GM12801 (cell line): Measurements from ENCODE around the gene SMC1B.

Source experiments
- CTCF ChIP-seq: IDR thresholded peaks from one replicate; pipeline ENCODE4 v1.5.1; 2011; ENCODE audit warnings: control low read depth; ENCODE audit not compliant: insufficient read length; ENCODE audit errors: extremely low read depth

Gene SMC1B

GRCh38 chr22:45343143-45343542 is 70.3 kb downstream of the SMC1B start:
- no peak for TF ChIP-seq CTCF

- no peak for TF ChIP-seq CTCF
Measured at GRCh38 chr22:45341498-45341897, 71.9 kb downstream of the SMC1B start.

GRCh38 chr22:45340323-45340722 is 73.1 kb downstream of the SMC1B start:
- TF ChIP-seq CTCF = no peak

GRCh38 chr22:45338795-45339194 is 74.6 kb downstream of the SMC1B start:
- no peak for TF ChIP-seq CTCF

GRCh38 chr22:45337536-45337935 is 75.9 kb downstream of the SMC1B start:
- TF ChIP-seq CTCF = no peak

GRCh38 chr22:45336971-45337431 is 76.4 kb downstream of the SMC1B start:
- no peak for TF ChIP-seq CTCF

- no peak for TF ChIP-seq CTCF
Measured at GRCh38 chr22:45335854-45336522, 77.4 kb downstream of the SMC1B start.
